ENCODE data around the gene ECHS1.
A peak's percentile ranks its signal among the peaks of the same experiment; 100 is the strongest.
"Not testable (repeated sequence)": the region's sequence is repeated elsewhere in the genome, so short reads cannot be mapped to it uniquely, and the experiment has no call there.

The ECHS1 gene

GRCh38 chr10:133377025-133377817, 4.1 kb upstream of the ECHS1 start:
- DNase-seq, result no peak

GRCh38 chr10:133376183-133376582, 3.0 kb upstream of the ECHS1 start:
- DNase-seq, result not testable (repeated sequence)

- no peak for DNase-seq
Measured at GRCh38 chr10:133375357-133376115, 2.4 kb upstream of the ECHS1 start.

GRCh38 chr10:133372507-133372906, 647 bp downstream of the ECHS1 start:
- DNase-seq, result no peak

GRCh38 chr10:133370030-133370786, 2.9 kb downstream of the ECHS1 start:
- no peak for DNase-seq

- DNase-seq, result no peak
Measured at GRCh38 chr10:133368153-133368552, 5.0 kb downstream of the ECHS1 start.

- DNase-seq, result not testable (repeated sequence)
Measured at GRCh38 chr10:133367461-133367860, 5.7 kb downstream of the ECHS1 start.

GRCh38 chr10:133366751-133367150, 6.4 kb downstream of the ECHS1 start:
- no peak for DNase-seq

GRCh38 chr10:133366130-133366478, 7.0 kb downstream of the ECHS1 start:
- DNase-seq, result no peak

- no peak for DNase-seq
Measured at GRCh38 chr10:133365461-133366129, 7.6 kb downstream of the ECHS1 start.

- no peak for DNase-seq
Measured at GRCh38 chr10:133364645-133365431, 8.3 kb downstream of the ECHS1 start.

- no peak for DNase-seq
Measured at GRCh38 chr10:133362846-133363245, 10.3 kb downstream of the ECHS1 start.

GRCh38 chr10:133361773-133362441, 11.2 kb downstream of the ECHS1 start:
- no peak for DNase-seq

GRCh38 chr10:133361227-133361626, 11.9 kb downstream of the ECHS1 start:
- DNase-seq, result no peak

- no peak for DNase-seq
Measured at GRCh38 chr10:133359972-133360610, 13.1 kb downstream of the ECHS1 start.

GRCh38 chr10:133359554-133359971, 13.6 kb downstream of the ECHS1 start:
- DNase-seq, result no peak

- DNase-seq, result no peak
Measured at GRCh38 chr10:133358925-133359310, 14.2 kb downstream of the ECHS1 start.

- DNase-seq, result no peak
Measured at GRCh38 chr10:133358162-133358924, 14.8 kb downstream of the ECHS1 start.

GRCh38 chr10:133357285-133358161, 15.6 kb downstream of the ECHS1 start, which contains the start of gene FUOM:
Gene FUOM, minus strand, starts transcription at chr10:133358019. Its CDS starts 12 bp downstream, at chr10:133358007.
- peak; percentile 15 for DNase-seq

Data from kidney glomerular epithelial cell (primary cell).